HG03378 (cell line): ENCODE results near the gene FAM234A.

Experiments
- ATAC-seq: cut with Tn5 transposase; IDR thresholded peaks from one replicate; pipeline ENCODE4 v1.9.1; 2021; ENCODE audit warnings: mild to moderate bottlenecking, moderate library complexity; ENCODE audit not compliant: unreplicated experiment

The FAM234A gene

GRCh38 chr16:280005-280460, 45.4 kb downstream of the FAM234A start:
- ATAC-seq = no peak

GRCh38 chr16:280552-280951, 45.9 kb downstream of the FAM234A start, which contains the start of gene ARHGDIG:
Gene ARHGDIG, plus strand, starts transcription at chr16:280591. Its CDS starts 90 bp downstream, at chr16:280681.
- no peak for ATAC-seq

- no peak for ATAC-seq
These were observed 46.5 kb downstream of the FAM234A start for GRCh38 chr16:280991-281659.

GRCh38 chr16:281660-282255, 47.1 kb downstream of the FAM234A start:
- no peak for ATAC-seq

- ATAC-seq = no peak
These were observed 47.9 kb downstream of the FAM234A start for GRCh38 chr16:282491-282890.

GRCh38 chr16:283033-283805, 48.6 kb downstream of the FAM234A start, which contains the start of gene PDIA2:
Gene PDIA2, plus strand, starts transcription at chr16:283164. Its CDS starts 6 bp downstream, at chr16:283170.
- no peak for ATAC-seq

- ATAC-seq = no peak
These were observed 49.8 kb downstream of the FAM234A start for GRCh38 chr16:284204-285120.

GRCh38 chr16:285146-286055, 50.8 kb downstream of the FAM234A start:
- no peak for ATAC-seq

- no peak for ATAC-seq
These were observed 52.1 kb downstream of the FAM234A start for GRCh38 chr16:286491-287297.

- no peak for ATAC-seq
These were observed 52.7 kb downstream of the FAM234A start for GRCh38 chr16:287298-287811.

- ATAC-seq = no peak
These were observed 53.6 kb downstream of the FAM234A start for GRCh38 chr16:287981-288920.

- no peak for ATAC-seq
These were observed 54.9 kb downstream of the FAM234A start for GRCh38 chr16:289395-289997.

- no peak for ATAC-seq
These were observed 55.5 kb downstream of the FAM234A start for GRCh38 chr16:290015-290680.

GRCh38 chr16:290681-291405, 56.2 kb downstream of the FAM234A start:
- ATAC-seq = no peak

- ATAC-seq = no peak
These were observed 56.9 kb downstream of the FAM234A start for GRCh38 chr16:291539-291938.
